Smooth muscle cell of the umbilical artery (primary cell): ENCODE data around the gene SERPINB10. TPM values are rescaled to one million over a fixed set of nuclear protein-coding genes. Genes with fewer than 3 reads are reported as not detected.

Source experiments
- total RNA-seq: library from RNA; depleted of rRNA; stranded (reverse); fragments of >200 nt; gene quantifications from 2 replicates; pipeline ENCODE4 v1.2.3, GENCODE V29; 2014

Gene SERPINB10, protein sequence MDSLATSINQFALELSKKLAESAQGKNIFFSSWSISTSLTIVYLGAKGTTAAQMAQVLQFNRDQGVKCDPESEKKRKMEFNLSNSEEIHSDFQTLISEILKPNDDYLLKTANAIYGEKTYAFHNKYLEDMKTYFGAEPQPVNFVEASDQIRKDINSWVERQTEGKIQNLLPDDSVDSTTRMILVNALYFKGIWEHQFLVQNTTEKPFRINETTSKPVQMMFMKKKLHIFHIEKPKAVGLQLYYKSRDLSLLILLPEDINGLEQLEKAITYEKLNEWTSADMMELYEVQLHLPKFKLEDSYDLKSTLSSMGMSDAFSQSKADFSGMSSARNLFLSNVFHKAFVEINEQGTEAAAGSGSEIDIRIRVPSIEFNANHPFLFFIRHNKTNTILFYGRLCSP
- total RNA-seq, result not detected in 2 replicates

DNA sequence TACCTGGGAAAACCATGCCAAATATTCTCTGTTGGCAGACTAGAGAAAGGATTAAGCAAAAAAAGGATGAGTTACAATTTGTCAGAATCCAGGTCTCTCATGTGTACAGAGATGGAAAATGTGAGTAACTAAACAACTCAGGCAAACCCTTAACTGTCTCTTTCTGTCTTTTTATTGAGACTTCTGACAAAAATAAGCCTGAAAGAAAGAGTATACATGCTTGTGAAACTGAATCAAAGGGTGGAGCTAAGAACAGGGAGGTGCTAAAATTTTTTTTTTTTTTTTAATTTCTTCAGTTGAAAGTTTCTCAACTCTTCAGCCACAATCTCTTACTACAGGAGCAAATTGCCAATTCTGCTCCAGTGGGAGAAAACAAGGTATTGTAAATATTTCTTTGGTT, at the start of gene SERPINB10:
Gene SERPINB10, plus strand, starts transcription at position 295 of the 400 bp plus-strand sequence. CDS start 7,553 bp downstream, outside the sequence.

DNA sequence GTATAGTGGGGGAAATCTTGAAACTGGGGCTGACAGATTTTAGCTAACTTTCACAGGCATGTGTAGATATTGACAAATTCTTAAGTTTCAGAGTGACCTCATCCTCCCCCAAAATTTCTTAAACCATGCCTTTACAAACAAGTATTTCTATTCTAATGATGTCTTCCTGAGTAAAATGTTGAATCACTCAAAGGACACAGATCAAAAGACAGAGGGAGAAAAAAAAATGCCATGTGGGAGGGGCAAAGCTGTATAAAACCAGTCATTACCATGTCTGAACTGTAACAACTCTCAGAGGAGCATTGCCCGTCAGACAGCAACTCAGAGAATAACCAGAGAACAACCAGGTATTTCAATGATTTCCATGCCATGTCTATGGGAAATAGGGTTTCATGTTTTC, 20.3 kb upstream of the SERPINB10 start, which contains the start of gene SERPINB2:
Gene SERPINB2, plus strand, starts transcription at position 282 of the 400 bp plus-strand sequence. CDS start 3,740 bp downstream, outside the sequence.

DNA sequence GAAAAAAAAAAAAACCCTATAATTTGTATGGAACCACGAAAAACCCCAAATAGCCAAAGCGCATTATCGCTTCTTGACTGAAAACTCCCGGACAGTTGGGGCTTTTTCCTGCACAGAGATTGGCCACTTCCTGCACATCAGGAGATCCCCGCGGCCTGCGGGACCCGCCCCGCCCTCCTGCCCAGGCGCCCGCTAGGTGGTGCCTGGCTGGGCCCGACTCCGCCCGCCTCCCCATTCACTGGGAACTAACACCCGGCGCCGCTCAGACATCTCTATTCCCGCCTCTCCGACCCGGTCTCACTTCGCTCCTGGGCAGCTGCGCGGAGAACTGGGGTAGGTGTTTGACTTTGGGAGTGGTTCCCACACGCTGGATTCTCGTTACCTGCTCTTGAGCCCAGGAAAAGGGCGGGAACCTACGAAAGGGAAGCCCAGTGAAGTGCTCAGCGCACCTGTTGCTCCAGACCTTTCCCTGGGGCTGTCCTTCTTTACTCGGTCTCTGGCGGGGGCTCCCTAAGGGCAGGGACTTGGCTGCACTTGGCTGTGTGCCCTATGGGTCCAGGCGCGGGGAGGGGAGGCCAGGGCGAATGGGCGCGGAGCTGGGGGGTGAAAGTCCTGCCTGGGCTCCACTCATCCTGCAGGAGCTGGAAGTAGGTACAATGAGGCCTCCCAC, 41.4 kb downstream of the SERPINB10 start, which contains the start of gene HMSD:
Gene HMSD, plus strand, starts transcription at position 234 of the 670 bp plus-strand sequence. CDS start 4,155 bp downstream, outside the sequence.

DNA sequence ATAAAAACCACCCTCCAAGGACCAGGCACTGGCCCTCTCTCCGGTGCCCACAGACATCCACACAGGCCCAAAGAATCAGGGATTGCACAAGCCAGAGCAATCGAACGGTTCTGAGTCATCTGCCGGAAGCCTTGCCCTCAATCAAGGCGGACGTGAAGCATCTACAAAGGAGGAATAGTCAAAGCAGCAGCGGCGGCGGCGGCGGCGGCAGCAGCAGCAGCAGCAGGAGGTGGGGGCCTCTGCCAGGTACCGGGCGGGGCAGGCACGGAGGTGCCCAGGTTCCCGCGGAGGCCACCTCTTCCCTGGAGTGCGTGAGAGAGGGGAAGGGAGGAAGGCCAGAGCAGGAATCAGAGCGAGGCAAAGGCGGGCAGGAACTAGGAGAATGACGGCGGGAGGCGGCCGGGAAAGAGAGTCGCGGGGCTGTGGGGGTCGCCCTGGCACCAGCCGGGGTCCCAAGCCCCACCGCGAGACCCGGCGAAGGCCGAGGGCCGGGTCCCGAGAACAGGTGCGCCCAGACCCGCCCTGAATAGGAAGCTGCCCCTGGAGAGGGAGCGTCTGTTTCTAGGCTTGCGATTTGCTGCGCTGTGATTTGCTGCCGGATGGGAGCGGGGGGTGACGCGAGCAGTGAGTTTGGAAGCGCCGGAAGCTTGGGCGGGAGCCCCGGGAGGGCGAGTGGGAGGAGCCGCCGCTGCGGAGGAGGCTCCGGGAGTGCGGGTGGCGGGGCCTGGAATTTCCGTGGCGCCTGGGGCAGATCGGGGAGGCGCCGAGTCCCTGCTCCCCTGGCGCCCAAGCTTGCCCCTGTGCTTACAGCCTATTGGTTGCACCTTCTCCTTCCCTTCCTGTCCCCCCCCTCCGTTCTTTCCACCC, 62.4 kb downstream of the SERPINB10 start, which contains the start of gene SERPINB8:
Gene SERPINB8, plus strand, starts transcription at position 140 of the 867 bp plus-strand sequence. CDS start 8,228 bp downstream, outside the sequence.

Other genes starting within 250 kb of the SERPINB10 start
- not detected in 2 replicates for gene SERPINB3, start 246.1 kb upstream of the SERPINB10 start, total RNA-seq
- not detected in 2 replicates for gene SERPINB11, start 205.0 kb upstream of the SERPINB10 start, total RNA-seq
- gene SERPINB7, start 132.5 kb upstream of the SERPINB10 start, total RNA-seq, result 31.5 and 43.6 TPM in 2 replicates
- 2.4 and 4.8 TPM in 2 replicates for gene SERPINB2, start 20.3 kb upstream of the SERPINB10 start, total RNA-seq
- gene HMSD, start 41.3 kb downstream of the SERPINB10 start, total RNA-seq, result 0.18 and 0.30 TPM in 2 replicates
- gene SERPINB8, start 62.1 kb downstream of the SERPINB10 start, total RNA-seq, result 25.2 and 37.7 TPM in 2 replicates
- not detected in 2 replicates for gene LINC00305, start 241.1 kb downstream of the SERPINB10 start, total RNA-seq